GM19372 (cell line): Measurements from ENCODE around the gene PHACTR2.
A peak's percentile ranks its signal among the peaks of the same experiment; 100 is the strongest.
"Not testable (repeated sequence)": the region's sequence is repeated elsewhere in the genome, so short reads cannot be mapped to it uniquely, and the experiment has no call there.

ENCODE experiments used
- ATAC-seq: cut with Tn5 transposase; IDR thresholded peaks from one replicate; pipeline ENCODE4 v1.9.1; 2021; ENCODE audit warnings: mild to moderate bottlenecking, low read depth, moderate library complexity; ENCODE audit not compliant: unreplicated experiment

Gene PHACTR2

GRCh38 chr6:143677891-143678791 is at the start of gene PHACTR2:
PHACTR2 (plus strand) TSS chr6:143677965; CDS start chr6:143678164, 199 bp downstream.
- ATAC-seq, result peak; percentile 57

GRCh38 chr6:143629104-143630080 is 48.4 kb upstream of the PHACTR2 start:
- ATAC-seq, result no peak

- not testable (repeated sequence) for ATAC-seq
Observed at GRCh38 chr6:143631196-143631595, 46.6 kb upstream of the PHACTR2 start.

DNA sequence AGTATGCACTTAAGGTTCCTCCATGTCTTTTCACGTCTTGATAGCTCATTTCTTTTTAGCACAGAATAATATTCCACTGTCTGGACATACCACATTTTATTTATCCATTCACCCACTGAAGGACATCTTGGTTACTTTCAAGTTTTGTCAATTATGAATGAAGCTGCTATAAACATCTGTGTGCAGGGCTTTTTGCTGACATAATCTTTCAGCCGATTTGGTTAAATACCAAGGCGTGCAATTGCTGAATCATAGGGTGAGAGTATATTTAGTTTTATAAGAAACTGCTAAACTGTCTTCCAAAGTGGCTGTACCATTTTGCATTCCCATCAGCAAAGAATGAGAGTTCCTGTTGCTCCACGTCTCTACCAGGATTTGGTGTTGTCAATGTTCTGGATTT is 44.9 kb upstream of the PHACTR2 start:
- no peak for ATAC-seq

DNA sequence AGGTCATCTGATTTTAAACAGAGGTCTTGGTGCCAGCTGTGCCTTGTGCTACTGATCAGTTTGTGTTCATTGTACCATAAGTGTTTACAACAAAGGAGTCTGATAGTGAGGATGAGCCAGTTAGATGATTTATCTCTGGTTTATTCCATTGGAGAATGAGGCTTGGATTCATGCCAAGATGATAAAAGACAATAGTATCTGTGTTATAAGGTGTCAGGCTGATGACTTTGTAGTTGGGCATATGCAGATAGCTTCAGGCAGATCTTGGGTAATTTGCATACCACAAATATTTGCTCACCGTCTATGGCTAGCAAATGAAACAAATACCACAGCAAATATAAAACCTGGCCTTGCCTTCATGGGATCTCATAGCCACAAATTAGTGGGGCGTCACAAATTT is 43.3 kb upstream of the PHACTR2 start:
- ATAC-seq, result no peak

- no peak for ATAC-seq
Observed at GRCh38 chr6:143637691-143638090, 40.1 kb upstream of the PHACTR2 start.

GRCh38 chr6:143642403-143642802 is 35.4 kb upstream of the PHACTR2 start:
- ATAC-seq, result no peak

DNA sequence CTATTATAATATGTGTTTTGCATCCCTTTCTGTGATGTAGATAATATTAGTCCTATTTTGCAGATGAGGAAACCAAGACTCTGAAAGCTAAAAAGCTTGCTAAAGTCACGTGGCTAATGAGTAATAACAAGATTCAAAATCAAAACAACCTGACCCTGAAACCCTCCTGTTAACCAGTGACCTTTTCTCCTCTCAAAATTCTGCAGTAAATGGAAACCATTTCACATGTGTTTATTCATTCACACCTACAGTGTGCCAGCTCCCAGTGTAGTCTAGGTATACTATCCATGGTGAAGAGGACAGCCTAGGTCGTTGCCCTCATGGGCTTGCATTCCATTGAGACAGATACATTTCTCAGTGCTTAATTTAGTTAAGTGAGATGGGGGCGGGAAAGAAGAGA is 30.6 kb upstream of the PHACTR2 start:
- ATAC-seq, result no peak

DNA sequence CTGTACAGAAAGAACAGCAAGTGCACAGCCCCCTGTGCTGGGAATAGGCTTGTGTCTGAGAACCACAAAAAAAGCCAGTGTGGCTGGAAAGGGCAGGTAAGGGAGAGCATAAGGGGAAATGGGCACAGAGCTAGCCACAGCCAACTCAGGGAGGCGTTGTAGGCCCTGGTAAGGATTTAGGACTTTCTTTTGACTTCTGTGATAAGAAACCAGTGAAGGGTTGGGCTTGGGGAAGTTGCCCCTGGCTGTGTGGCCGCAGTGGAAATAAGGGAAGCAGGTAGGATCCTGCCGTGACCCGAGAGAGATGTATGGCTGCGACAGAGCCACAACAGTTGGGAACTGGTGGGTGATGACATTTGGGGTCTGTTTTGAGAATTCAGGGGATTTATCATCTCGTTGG is 30.0 kb upstream of the PHACTR2 start:
- no peak for ATAC-seq

DNA sequence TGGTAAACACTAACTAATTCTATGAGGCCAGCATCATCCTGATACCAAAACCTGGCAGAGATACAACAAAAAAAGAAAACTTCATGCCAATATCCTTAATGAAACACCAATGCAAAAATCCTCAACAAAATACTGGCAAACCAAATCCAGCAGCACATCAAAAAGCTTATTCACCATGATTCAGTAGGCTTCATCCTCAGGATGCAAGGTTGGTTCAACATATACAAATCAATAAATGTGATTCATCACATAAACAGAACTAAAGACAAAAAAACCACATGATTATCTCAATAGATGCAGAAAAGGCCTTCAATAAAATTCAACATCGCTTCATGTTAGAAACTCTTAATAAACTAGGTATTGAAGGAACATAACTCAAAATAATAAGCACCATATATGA is 28.4 kb upstream of the PHACTR2 start:
- not testable (repeated sequence) for ATAC-seq

DNA sequence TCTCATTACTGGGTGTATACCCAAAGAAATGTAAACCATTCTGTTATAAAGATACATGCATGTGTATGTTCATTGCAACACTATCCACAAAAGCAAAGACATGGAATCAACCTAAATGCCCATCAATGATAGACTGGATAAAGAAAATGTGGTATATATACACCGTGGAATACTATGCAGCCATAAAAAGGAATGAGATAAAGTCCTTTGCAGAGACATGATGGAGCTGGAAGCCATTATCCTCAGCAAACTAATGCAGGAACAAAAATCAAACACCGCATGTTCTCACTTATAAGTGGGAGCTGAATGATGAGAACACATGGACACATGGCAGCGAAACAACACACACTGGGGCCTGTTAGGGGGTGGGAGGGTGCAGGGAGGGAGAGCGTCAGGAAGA is 26.4 kb upstream of the PHACTR2 start:
- ATAC-seq, result not testable (repeated sequence)

DNA sequence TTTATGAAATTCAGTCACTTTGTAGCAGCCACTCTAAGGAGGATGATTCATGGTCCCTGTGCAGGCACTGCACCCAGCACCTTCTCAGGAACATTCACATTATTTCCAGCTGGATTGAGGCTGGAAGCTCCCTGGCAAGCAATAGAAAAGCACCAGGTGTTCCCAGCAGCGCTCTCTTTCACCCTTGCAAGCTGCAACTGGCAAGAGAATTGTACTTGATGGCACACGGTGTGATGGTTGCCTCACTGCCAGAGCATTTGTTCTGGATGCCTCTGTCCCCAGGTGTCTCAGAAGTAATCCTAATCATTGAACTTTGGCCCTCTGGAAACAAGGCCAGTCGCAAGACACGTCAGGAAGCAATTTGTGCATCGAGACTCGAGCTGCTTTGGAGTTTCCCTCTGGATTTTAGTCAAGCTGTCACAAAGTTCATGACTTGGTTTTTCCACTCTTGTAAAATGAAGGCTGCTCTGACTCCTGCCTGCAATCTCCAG is 24.9 kb upstream of the PHACTR2 start:
- no peak for ATAC-seq

GRCh38 chr6:143655541-143655940 is 22.2 kb upstream of the PHACTR2 start:
- no peak for ATAC-seq

- ATAC-seq, result no peak
Observed at GRCh38 chr6:143656026-143656425, 21.7 kb upstream of the PHACTR2 start.

DNA sequence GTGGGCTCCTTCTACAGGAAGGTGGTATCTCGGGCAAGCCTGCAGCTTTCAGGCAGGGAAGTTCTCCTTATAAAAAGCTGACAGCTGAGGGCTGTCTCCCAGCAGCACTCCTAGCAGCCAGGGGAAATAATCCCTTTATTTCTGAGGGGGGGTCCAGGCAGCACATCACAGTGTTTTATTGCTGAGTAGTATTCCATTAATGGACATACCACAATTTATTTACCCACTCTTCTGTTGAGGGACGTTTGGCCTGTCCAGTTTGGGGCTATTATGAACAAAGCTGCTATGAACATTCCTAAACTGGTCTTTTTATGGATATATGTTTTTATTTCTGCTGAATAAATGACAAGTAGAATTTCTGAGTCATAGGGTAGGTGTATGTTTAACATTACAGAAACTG is 20.0 kb upstream of the PHACTR2 start:
- ATAC-seq, result no peak

GRCh38 chr6:143660170-143660569 is 17.6 kb upstream of the PHACTR2 start:
- not testable (repeated sequence) for ATAC-seq

DNA sequence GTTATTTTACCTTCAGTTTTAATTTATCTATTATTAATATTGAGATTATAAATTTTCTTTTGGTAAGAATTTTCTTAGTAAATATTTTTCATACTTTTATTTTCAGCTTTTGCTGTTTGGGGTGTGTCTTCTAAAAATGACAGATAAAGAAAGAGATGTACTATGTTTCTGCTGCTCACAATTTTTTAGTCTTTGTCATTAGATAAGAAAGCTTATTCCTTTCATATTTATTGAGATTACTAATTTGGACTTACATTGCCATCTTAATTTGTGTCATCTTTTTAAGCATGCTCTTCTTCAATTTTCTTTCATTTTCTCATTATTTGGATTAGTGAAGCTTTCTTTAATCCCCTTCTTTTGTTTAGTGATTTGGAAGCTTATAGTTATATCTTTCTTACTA is 13.6 kb upstream of the PHACTR2 start:
- no peak for ATAC-seq

DNA sequence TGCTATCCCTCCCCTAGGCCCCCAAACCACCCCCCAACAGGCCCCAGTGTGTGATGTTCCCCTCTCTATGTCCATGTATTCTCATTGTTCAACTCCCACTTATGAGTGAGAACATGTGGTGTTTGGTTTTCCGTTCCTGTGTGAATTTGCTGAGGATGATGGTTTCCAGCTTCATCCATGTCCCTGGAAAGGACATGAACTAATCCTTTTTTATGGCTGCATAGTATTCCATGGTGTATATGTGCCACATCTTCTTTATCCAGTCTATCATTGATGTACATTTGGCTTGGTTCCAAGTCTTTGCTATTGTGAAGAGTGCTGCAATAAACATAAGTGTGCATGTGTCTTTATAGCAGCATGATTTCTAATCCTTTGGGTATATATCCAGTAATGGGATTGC is 11.8 kb upstream of the PHACTR2 start:
- ATAC-seq, result not testable (repeated sequence)

DNA sequence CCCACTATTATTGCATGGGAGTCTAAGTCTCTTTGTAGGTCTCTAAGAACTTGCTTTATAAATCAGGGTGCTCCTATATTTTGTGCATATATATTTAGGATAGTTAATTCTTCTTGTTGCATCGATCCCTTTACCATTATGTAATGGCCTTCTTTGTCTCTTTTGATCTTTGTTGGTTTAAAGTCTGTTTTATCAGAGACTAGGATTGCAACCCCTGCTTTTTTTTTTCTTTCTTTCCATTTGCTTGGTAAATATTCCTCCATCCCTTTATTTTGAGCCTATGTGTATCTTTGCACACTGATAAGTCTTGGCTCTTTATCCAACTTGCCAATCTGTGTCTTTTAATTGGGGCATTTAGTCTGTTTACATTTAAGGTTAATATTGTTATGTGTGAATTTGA is 8.3 kb upstream of the PHACTR2 start:
- ATAC-seq, result not testable (repeated sequence)

GRCh38 chr6:143673669-143674068 is 4.1 kb upstream of the PHACTR2 start:
- no peak for ATAC-seq
